Trophoblast cell (in vitro differentiated cells and primary cell): ENCODE measurements around the gene GJD3.

Experiments
- DNase-seq, 2 donors: peaks; one replicate each; pipeline ENCODE4 v3.0.0-alpha.2; 2016
- H2AFZ ChIP-seq: 2 replicates; pipeline ENCODE4 v1.6.1; 2013; ENCODE audit warnings: low read length, moderate library complexity, mild to moderate bottlenecking; ENCODE audit not compliant: insufficient read depth, poor library complexity
- H2AK5ac ChIP-seq: 2 replicates; pipeline ENCODE4 v1.6.1; 2013; ENCODE audit warnings: mild to moderate bottlenecking, low read length
- H2BK120ac ChIP-seq: 2 replicates; pipeline ENCODE4 v1.6.1; 2013; ENCODE audit warnings: low read length, mild to moderate bottlenecking, moderate library complexity; ENCODE audit not compliant: insufficient read depth, poor library complexity
- H2BK12ac ChIP-seq: 2 replicates; pipeline ENCODE4 v1.6.1; 2013; ENCODE audit warnings: mild to moderate bottlenecking, low read length, moderate library complexity
- H2BK5ac ChIP-seq: 2 replicates; pipeline ENCODE4 v1.6.1; 2013; ENCODE audit warnings: low read length, low read depth, moderate library complexity, mild to moderate bottlenecking; ENCODE audit not compliant: poor library complexity
- H3K14ac ChIP-seq: 2 replicates; pipeline ENCODE4 v1.6.1; 2013; ENCODE audit warnings: mild to moderate bottlenecking, low read length
- H3K18ac ChIP-seq: 2 replicates; pipeline ENCODE4 v1.6.1; 2013; ENCODE audit warnings: mild to moderate bottlenecking, low read length
- H3K23ac ChIP-seq: 2 replicates; pipeline ENCODE4 v1.6.1; 2013; ENCODE audit warnings: low read length
- H3K27ac ChIP-seq: 2 replicates; pipeline ENCODE4 v1.5.1; 2013; ENCODE audit warnings: low read depth, mild to moderate bottlenecking, inconsistent platforms, low read length, moderate library complexity
- H3K27me3 ChIP-seq: 2 replicates; pipeline ENCODE4 v1.6.1; 2013; ENCODE audit warnings: inconsistent platforms, mild to moderate bottlenecking, low read length, moderate library complexity; ENCODE audit not compliant: insufficient read depth
- H3K36me3 ChIP-seq, 2 experiments: 1 replicate in 1 of 2; 2 replicates in 1 of 2; pipeline ENCODE4 v1.6.1; 2013; ENCODE audit warnings: low read length in 2 of 2, mild to moderate bottlenecking in 2 of 2, moderate library complexity in 1 of 2; ENCODE audit not compliant: insufficient read depth in 2 of 2, control insufficient read depth in 1 of 2
- H3K4ac ChIP-seq: 2 replicates; pipeline ENCODE4 v1.6.1; 2013; ENCODE audit warnings: low read depth, mild to moderate bottlenecking, low read length, moderate library complexity
- H3K4me1 ChIP-seq, 2 experiments: 1 replicate in 1 of 2; 2 replicates in 1 of 2; pipeline ENCODE4 v1.6.1; 2013; ENCODE audit warnings: low read length in 2 of 2, mild to moderate bottlenecking in 2 of 2, moderate library complexity in 1 of 2; ENCODE audit not compliant: insufficient read depth in 2 of 2, control insufficient read depth in 1 of 2
- H3K4me2 ChIP-seq: 2 replicates; pipeline ENCODE4 v1.6.1; 2013; ENCODE audit warnings: inconsistent platforms, mild to moderate bottlenecking, low read length, moderate library complexity
- H3K4me3 ChIP-seq: 2 replicates; pipeline ENCODE4 v1.5.1; 2013; ENCODE audit warnings: mild to moderate bottlenecking, low read depth, low read length, inconsistent platforms
- H3K79me1 ChIP-seq: one replicate; pipeline ENCODE4 v1.6.1; 2013; ENCODE audit warnings: low read length
- H3K79me2 ChIP-seq: 2 replicates; pipeline ENCODE4 v1.6.1; 2013; ENCODE audit warnings: low read length, mild to moderate bottlenecking; ENCODE audit not compliant: control insufficient read depth, insufficient read depth, poor library complexity
- H3K9ac ChIP-seq: 2 replicates; pipeline ENCODE4 v1.6.1; 2013; ENCODE audit warnings: mild to moderate bottlenecking, low read length
- H3K9me3 ChIP-seq: 2 replicates; pipeline ENCODE4 v1.6.1; 2013; ENCODE audit warnings: low read depth, mild to moderate bottlenecking, control low read depth, inconsistent platforms, low read length; ENCODE audit not compliant: insufficient read depth
- H4K12ac ChIP-seq: 2 replicates; pipeline ENCODE4 v1.6.1; 2013; ENCODE audit warnings: low read depth, mild to moderate bottlenecking, low read length, moderate library complexity
- H4K8ac ChIP-seq: 2 replicates; pipeline ENCODE4 v1.6.1; 2013; ENCODE audit warnings: low read depth, mild to moderate bottlenecking, low read length, moderate library complexity
- H4K91ac ChIP-seq: one replicate; pipeline ENCODE4 v1.6.1; 2013; ENCODE audit warnings: low read depth, mild to moderate bottlenecking, low read length, moderate library complexity
- WGBS: extraction: QIAGEN DNeasy Blood & Tissue Kit; methylation state at CpG from one replicate; pipeline ENCODE4 v1.1.7; 2013; ENCODE audit warnings: missing lambda C conversion rate; ENCODE audit not compliant: insufficient read length, insufficient coverage; ENCODE audit errors: extremely low coverage; 5-methylcytosine and 5-hydroxymethylcytosine counted together

Gene GJD3

GRCh38 chr17:40323391-40324381 lies 40.9 kb downstream of the GJD3 start:
- H3K9me3 ChIP-seq, result no peaks in the 10 kb centered on the region
- no peak overlapping the region for H3K9ac ChIP-seq
- H3K36me3 ChIP-seq, result no peaks in the 10 kb centered on the region
- H3K27ac ChIP-seq, result no peak overlapping the region
- H3K18ac ChIP-seq, result peak overlapping the region; percentile 38
- H4K91ac ChIP-seq, result no peak overlapping the region
- H4K8ac ChIP-seq, result no peak overlapping the region
- no peaks in the 10 kb centered on the region for H3K79me2 ChIP-seq
- no peak overlapping the region for H2BK120ac ChIP-seq
- no peak overlapping the region for H3K4ac ChIP-seq
- H3K79me1 ChIP-seq, result peaks cover under 1% of the 10 kb centered on the region
- H3K23ac ChIP-seq, result no peak overlapping the region
- no CpG with 5 or more reads among the region's 10 CpGs for WGBS
- no peaks in the 10 kb centered on the region for H3K27me3 ChIP-seq
- H3K14ac ChIP-seq, result no peak overlapping the region
- no peak overlapping the region for H2BK12ac ChIP-seq
- DNase-seq, result no peak
- H3K4me1 ChIP-seq, result peaks cover 13 to 20% of the 10 kb centered on the region in 2 experiments
- H2AK5ac ChIP-seq, result no peak overlapping the region
- H3K4me2 ChIP-seq, result no peak overlapping the region
- H2AFZ ChIP-seq, result no peak overlapping the region
- H2BK5ac ChIP-seq, result no peak overlapping the region
- no peak overlapping the region for H3K4me3 ChIP-seq
- H4K12ac ChIP-seq, result no peak overlapping the region

- Histone ChIP-seq H3K4me3 (no peak overlapping the region), H3K14ac (no peak overlapping the region), H3K27ac (no peak overlapping the region), H4K91ac (peak overlapping the region; percentile 32), H3K36me3 (no peaks in the 10 kb centered on the region), H4K8ac (peak overlapping the region; percentile 41), H3K9ac (no peak overlapping the region), H3K4me1 (peaks cover 14 to 22% of the 10 kb centered on the region in 2 experiments), H3K23ac (no peak overlapping the region), H3K79me2 (peaks cover 4% of the 10 kb centered on the region), H2AFZ (peak overlapping the region; percentile 9), H3K4me2 (no peak overlapping the region), H4K12ac (no peak overlapping the region), H3K27me3 (no peaks in the 10 kb centered on the region), H3K4ac (no peak overlapping the region), H3K18ac (peak overlapping the region; percentile 34), H2AK5ac (no peak overlapping the region), H2BK12ac (no peak overlapping the region), H2BK120ac (no peak overlapping the region), H2BK5ac (peak overlapping the region; percentile 18), H3K79me1 (peaks cover 6% of the 10 kb centered on the region), H3K9me3 (no peaks in the 10 kb centered on the region)
- DNase-seq, result peak in 1 of 2 donors; percentile 38
- no CpG with 5 or more reads among the region's 19 CpGs for WGBS
These were observed 41.9 kb downstream of the GJD3 start for GRCh38 chr17:40322358-40323315.

- Histone ChIP-seq H3K23ac (no peak overlapping the region), H3K4me3 (no peak overlapping the region), H3K4me1 (peaks cover 19 to 28% of the 10 kb centered on the region in 2 experiments), H3K14ac (no peak overlapping the region), H3K27ac (no peak overlapping the region), H2BK5ac (no peak overlapping the region), H4K91ac (no peak overlapping the region), H3K27me3 (no peaks in the 10 kb centered on the region), H4K8ac (no peak overlapping the region), H2BK12ac (no peak overlapping the region), H2AK5ac (no peak overlapping the region), H3K4me2 (no peak overlapping the region), H4K12ac (no peak overlapping the region), H2AFZ (peak overlapping the region; percentile 9), H3K9me3 (no peaks in the 10 kb centered on the region), H3K79me2 (peaks cover 6% of the 10 kb centered on the region), H3K9ac (no peak overlapping the region), H2BK120ac (no peak overlapping the region), H3K4ac (no peak overlapping the region), H3K18ac (peak overlapping the region; percentile 34), H3K36me3 (no peaks in the 10 kb centered on the region), H3K79me1 (peaks cover 9% of the 10 kb centered on the region)
- WGBS, result no CpG with 5 or more reads among the region's 4 CpGs
- DNase-seq, result no peak
These were observed 42.6 kb downstream of the GJD3 start for GRCh38 chr17:40321961-40322357.

GRCh38 chr17:40321524-40321929 lies 43.0 kb downstream of the GJD3 start:
- DNase-seq, result no peak
- no peak overlapping the region for H3K9ac ChIP-seq
- H3K79me1 ChIP-seq, result peaks cover 12% of the 10 kb centered on the region
- no peak overlapping the region for H2BK5ac ChIP-seq
- H4K8ac ChIP-seq, result no peak overlapping the region
- no peak overlapping the region for H3K18ac ChIP-seq
- H3K4me3 ChIP-seq, result no peak overlapping the region
- H3K14ac ChIP-seq, result no peak overlapping the region
- no peaks in the 10 kb centered on the region for H3K36me3 ChIP-seq
- H3K23ac ChIP-seq, result no peak overlapping the region
- H2BK120ac ChIP-seq, result no peak overlapping the region
- peaks cover 8% of the 10 kb centered on the region for H3K79me2 ChIP-seq
- no peak overlapping the region for H3K4ac ChIP-seq
- no peak overlapping the region for H2BK12ac ChIP-seq
- H2AK5ac ChIP-seq, result no peak overlapping the region
- no peak overlapping the region for H2AFZ ChIP-seq
- H3K4me1 ChIP-seq, result peaks cover 21 to 30% of the 10 kb centered on the region in 2 experiments
- no peaks in the 10 kb centered on the region for H3K9me3 ChIP-seq
- H3K27me3 ChIP-seq, result no peaks in the 10 kb centered on the region
- no peak overlapping the region for H3K4me2 ChIP-seq
- no peak overlapping the region for H4K12ac ChIP-seq
- H3K27ac ChIP-seq, result no peak overlapping the region
- WGBS, result no CpG with 5 or more reads among the region's 4 CpGs
- no peak overlapping the region for H4K91ac ChIP-seq
